NCI-H1694 (cell line): ENCODE data around the gene RASGEF1C.
A peak's percentile ranks its signal among the peaks of the same experiment; 100 is the strongest.
"Not testable (repeated sequence)": the region's sequence is repeated elsewhere in the genome, so short reads cannot be mapped to it uniquely, and the experiment has no call there.

Experiments used
- DNase-seq: peaks from one replicate; lab custom pipeline; 2025; lab: John Stamatoyannopoulos, UW

The RASGEF1C gene

GRCh38 chr5:180210961-180211760, 2.1 kb upstream of the RASGEF1C start:
- no peak for DNase-seq

- not testable (repeated sequence) for DNase-seq
Observed at GRCh38 chr5:180210077-180210476, 1.1 kb upstream of the RASGEF1C start.

DNA sequence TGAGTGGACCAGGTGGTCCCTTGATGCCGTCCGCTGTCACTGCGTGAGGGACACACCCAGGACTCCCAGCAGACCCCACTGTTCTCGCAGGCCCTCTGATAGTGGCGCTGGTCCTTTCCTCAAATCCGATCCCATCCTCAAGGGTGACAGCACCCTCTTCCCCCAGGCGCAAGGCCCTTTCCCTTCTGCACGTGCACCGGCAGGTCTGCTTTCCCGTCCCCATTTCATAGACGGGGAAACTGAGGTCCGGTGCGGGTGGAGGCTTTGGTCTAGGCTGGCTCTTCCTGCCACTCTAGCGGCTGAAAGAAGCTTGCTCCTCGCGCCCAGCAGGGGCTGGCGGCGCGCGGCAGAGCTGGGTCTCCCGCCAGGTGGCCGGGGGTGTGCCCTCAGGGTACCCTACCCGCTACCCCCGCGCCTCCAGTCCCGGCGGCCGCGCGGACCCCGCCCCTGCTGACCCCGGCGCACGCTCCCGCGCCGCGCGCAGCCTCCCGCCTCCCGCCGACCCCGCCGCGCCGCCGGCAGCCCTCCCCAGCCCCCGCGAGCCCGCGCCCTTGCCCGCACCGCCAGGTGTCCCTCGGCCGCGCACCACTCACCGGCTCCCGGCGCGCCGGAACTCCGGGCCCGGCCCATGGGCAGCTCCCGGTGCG, 453 bp downstream of the RASGEF1C start:
- DNase-seq, result no peak

DNA sequence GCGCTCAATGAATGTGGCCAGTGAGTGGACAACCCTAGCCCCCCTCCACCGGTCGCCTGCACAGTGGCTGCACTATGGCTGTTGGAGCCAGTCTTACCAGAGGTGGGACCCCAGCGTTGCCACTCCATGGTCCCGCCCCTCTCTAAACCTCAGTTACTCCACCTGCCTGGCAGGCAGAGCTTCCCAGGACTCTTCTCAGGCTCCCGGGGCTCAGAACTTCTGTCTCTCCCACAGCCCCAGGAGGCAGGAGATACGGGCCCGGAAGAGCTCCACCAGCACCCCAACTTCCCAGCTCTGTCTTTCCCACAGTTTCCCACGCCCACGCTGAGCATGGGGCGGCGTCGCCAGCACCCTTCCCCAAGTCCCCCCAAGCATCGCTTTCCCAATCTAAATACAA, 975 bp downstream of the RASGEF1C start:
- no peak for DNase-seq

DNA sequence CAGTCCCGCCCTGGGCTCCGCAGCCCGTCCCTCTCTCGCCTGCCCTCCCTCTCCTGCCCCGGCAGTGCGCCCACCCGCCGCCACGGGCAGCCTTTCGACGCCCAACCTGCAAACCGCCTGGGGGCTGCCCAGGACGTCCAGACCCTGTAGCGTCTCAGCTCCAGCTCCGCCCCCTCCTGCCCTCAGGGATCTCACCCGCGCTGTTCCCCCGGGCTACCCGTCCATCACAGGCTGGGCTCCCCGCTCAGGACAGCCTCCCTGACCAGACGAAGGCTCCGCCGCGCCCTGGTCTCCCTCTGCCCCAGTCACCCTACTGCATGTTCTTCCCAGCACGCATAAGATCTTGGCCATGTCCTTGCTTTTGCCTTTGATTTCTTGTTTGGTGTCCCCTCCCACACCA, 1.4 kb downstream of the RASGEF1C start:
- no peak for DNase-seq

GRCh38 chr5:180206993-180207392, 2.0 kb downstream of the RASGEF1C start:
- no peak for DNase-seq

GRCh38 chr5:180205916-180206315, 3.1 kb downstream of the RASGEF1C start:
- DNase-seq, result peak; percentile 7

GRCh38 chr5:180204276-180204819, 4.7 kb downstream of the RASGEF1C start:
- DNase-seq, result no peak

DNA sequence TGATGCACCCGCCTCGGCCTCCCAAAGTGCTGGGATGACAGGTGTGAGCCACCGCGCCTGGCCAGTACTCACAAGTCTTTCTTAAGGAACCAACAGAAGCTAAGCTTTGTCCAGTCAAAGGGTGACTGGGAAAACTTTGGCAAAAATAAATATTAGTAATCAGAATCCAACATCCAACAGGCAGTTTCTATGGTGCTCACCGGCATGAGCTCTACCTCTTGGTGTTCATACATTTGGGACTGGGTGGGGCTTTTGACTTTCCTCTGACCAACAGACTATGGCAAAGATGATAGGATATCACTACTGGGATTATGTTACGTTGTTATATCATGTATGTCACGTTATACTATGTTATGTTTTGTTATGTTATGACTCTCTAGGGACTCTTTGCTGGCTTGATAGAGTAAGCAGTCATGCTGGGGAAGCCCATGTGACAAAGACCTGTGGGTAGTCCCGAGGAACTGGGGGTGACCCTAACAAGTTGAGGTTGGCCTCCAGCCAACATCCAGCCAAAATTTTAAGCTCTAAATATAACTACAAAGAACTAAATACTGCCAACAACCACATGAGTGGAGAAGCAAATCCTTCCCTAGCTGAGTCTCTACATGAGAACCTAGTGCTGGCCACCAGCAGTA, 6.0 kb downstream of the RASGEF1C start:
- no peak for DNase-seq

- DNase-seq, result peak; percentile 31
Observed at GRCh38 chr5:180201051-180201987, 7.7 kb downstream of the RASGEF1C start.

DNA sequence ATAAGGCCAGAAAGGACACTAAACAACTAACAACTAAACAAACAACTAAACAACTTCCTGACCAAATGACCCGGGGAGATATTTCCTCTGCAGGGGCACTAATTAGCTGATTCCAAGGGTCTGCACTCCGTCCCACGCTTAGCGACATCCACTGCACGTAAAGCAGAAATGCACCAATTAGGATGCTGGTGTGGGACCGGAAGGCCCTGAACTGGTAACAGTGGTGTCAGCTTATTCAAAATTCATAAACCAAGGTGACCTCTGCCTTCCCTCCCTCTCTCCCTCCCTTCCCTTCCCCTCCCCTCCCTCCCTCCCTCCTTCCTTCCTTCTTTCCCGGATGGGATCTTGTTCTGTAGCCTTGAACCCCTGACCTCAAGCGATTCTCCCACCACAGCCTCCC, 9.6 kb downstream of the RASGEF1C start:
- no peak for DNase-seq

- DNase-seq, result no peak
Observed at GRCh38 chr5:180198208-180198607, 10.8 kb downstream of the RASGEF1C start.

DNA sequence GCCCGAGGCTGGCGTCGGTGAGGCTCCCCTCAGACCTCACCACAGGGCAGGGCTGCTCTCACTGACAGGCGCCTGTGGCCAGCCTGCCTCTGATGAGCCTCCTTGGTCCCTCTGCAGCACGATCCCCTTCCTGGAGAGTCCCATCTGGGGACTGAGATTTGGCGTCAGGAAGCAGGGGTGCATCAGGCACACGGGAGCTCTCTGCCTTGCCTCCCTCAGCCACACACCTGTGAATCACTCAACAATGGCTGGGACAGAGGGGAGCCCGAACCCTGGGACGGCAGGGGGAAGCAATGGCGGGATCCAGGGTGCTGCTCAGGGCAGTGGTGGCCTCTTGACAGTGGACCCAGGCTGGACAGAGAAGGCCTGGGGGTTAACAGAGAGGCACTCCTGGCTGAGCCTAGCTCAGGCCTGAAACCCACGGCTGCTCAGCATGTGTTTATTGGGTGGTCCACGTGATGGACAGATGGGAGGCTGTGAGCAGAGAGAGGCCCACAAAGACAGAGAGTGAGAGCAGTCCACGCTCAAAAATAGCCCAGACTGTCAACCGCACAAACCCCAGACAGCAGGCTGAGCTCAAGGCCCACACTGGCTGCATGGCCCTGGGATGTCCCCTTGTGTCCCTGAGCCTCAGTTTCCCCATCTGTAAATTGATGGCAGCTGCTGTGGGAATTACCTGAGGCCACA, 11.9 kb downstream of the RASGEF1C start:
- no peak for DNase-seq

GRCh38 chr5:180194410-180195345, 14.3 kb downstream of the RASGEF1C start:
- DNase-seq, result no peak

GRCh38 chr5:180193749-180194375, 15.1 kb downstream of the RASGEF1C start:
- DNase-seq, result no peak

- DNase-seq, result no peak
Observed at GRCh38 chr5:180191716-180192115, 17.3 kb downstream of the RASGEF1C start.

GRCh38 chr5:180187767-180188166, 21.2 kb downstream of the RASGEF1C start:
- no peak for DNase-seq

GRCh38 chr5:180180846-180181245, 28.2 kb downstream of the RASGEF1C start:
- DNase-seq, result no peak

- DNase-seq, result no peak
Observed at GRCh38 chr5:180180421-180180820, 28.6 kb downstream of the RASGEF1C start.
